Astrocyte (in vitro differentiated cells and primary cell): ENCODE measurements around the gene LAMA3. TPM values are rescaled to one million over a fixed set of nuclear protein-coding genes. Genes with fewer than 3 reads are reported as not detected.

ENCODE experiments used
- DNase-seq: peaks from one replicate; pipeline ENCODE4 v3.0.0-alpha.2; 2010; ENCODE audit warnings: low read depth
- FAIRE-seq: peaks from 2 replicates; lab custom pipeline; 2011; peaks lifted over from hg19 to GRCh38; lab: Jason Lieb, UNC
- H2AFZ ChIP-seq: 2 replicates; pipeline ENCODE4 v1.6.0; 2012; ENCODE audit warnings: low read depth, low read length, inconsistent platforms
- H3K27ac ChIP-seq: 2 replicates; pipeline ENCODE4 v1.5.1; 2011; ENCODE audit warnings: low read depth, low read length, inconsistent platforms
- H3K27me3 ChIP-seq: 2 replicates; pipeline ENCODE4 v1.6.0; 2011; ENCODE audit warnings: low read length, inconsistent platforms; ENCODE audit not compliant: insufficient read depth
- H3K36me3 ChIP-seq: 2 replicates; pipeline ENCODE4 v1.5.1; 2011; ENCODE audit warnings: low read length, inconsistent platforms; ENCODE audit not compliant: insufficient read depth
- H3K4me1 ChIP-seq: 2 replicates; pipeline ENCODE4 v1.5.1; 2011; ENCODE audit warnings: low read length, inconsistent platforms; ENCODE audit not compliant: insufficient read depth
- H3K4me2 ChIP-seq: 2 replicates; pipeline ENCODE4 v1.6.0; 2012; ENCODE audit warnings: low read length, inconsistent platforms
- H3K4me3 ChIP-seq: 2 replicates; pipeline ENCODE4 v1.5.1; 2011; ENCODE audit warnings: low read depth, mild to moderate bottlenecking, low read length, inconsistent platforms; ENCODE audit not compliant: insufficient read depth
- H3K79me2 ChIP-seq: 2 replicates; pipeline ENCODE4 v1.6.0; 2012; ENCODE audit warnings: mild to moderate bottlenecking, low read length, inconsistent platforms; ENCODE audit not compliant: insufficient read depth
- H3K9ac ChIP-seq: 2 replicates; pipeline ENCODE4 v1.6.0; 2012; ENCODE audit warnings: mild to moderate bottlenecking, low read length, inconsistent platforms
- H3K9me3 ChIP-seq: 2 replicates; pipeline ENCODE4 v1.5.1; 2012; ENCODE audit warnings: low read depth, mild to moderate bottlenecking, low read length, inconsistent platforms; ENCODE audit not compliant: insufficient read depth
- H4K20me1 ChIP-seq: 2 replicates; pipeline ENCODE4 v1.6.0; 2012; ENCODE audit warnings: low read length, inconsistent platforms; ENCODE audit not compliant: insufficient read depth
- H3K27ac Mint-ChIP-seq: one replicate; pipeline ENCODE4 v1.8.0; 2021; ENCODE audit warnings: mild to moderate bottlenecking, mixed read lengths; ENCODE audit not compliant: unreplicated experiment
- H3K27me3 Mint-ChIP-seq: one replicate; pipeline ENCODE4 v1.8.0; 2021; ENCODE audit warnings: low read depth, mixed read lengths; ENCODE audit not compliant: unreplicated experiment
- H3K36me3 Mint-ChIP-seq: one replicate; pipeline ENCODE4 v1.8.0; 2021; ENCODE audit warnings: low read depth, mixed read lengths; ENCODE audit not compliant: unreplicated experiment
- H3K4me1 Mint-ChIP-seq: one replicate; pipeline ENCODE4 v1.8.0; 2021; ENCODE audit warnings: low read depth, mixed read lengths; ENCODE audit not compliant: unreplicated experiment
- H3K4me3 Mint-ChIP-seq: one replicate; pipeline ENCODE4 v1.8.0; 2021; ENCODE audit warnings: mild to moderate bottlenecking, moderate library complexity, mixed read lengths; ENCODE audit not compliant: unreplicated experiment
- H3K9me3 Mint-ChIP-seq: one replicate; pipeline ENCODE4 v1.8.0; 2021; ENCODE audit warnings: mild to moderate bottlenecking, mixed read lengths; ENCODE audit not compliant: unreplicated experiment
- EZH2 ChIP-seq: IDR thresholded peaks from 2 replicates; pipeline ENCODE4 v1.6.1; 2012; ENCODE audit warnings: mild to moderate bottlenecking, low read length, inconsistent platforms; ENCODE audit not compliant: insufficient read depth
- total RNA-seq: library from RNA; stranded (reverse); gene quantifications from 2 replicates; pipeline ENCODE4 v1.2.1, GENCODE V29; 2021
- TF ChIP-seq, protein P1 (sequence below): IDR thresholded peaks from 2 replicates; pipeline ENCODE4 v1.5.1; 2011; ENCODE audit warnings: low read depth, mild to moderate bottlenecking, inconsistent platforms, low read length, moderate library complexity; ENCODE audit not compliant: insufficient read depth

Gene LAMA3
- total RNA-seq, 1 donor from 2014 or later = 0.86 TPM

DNA sequence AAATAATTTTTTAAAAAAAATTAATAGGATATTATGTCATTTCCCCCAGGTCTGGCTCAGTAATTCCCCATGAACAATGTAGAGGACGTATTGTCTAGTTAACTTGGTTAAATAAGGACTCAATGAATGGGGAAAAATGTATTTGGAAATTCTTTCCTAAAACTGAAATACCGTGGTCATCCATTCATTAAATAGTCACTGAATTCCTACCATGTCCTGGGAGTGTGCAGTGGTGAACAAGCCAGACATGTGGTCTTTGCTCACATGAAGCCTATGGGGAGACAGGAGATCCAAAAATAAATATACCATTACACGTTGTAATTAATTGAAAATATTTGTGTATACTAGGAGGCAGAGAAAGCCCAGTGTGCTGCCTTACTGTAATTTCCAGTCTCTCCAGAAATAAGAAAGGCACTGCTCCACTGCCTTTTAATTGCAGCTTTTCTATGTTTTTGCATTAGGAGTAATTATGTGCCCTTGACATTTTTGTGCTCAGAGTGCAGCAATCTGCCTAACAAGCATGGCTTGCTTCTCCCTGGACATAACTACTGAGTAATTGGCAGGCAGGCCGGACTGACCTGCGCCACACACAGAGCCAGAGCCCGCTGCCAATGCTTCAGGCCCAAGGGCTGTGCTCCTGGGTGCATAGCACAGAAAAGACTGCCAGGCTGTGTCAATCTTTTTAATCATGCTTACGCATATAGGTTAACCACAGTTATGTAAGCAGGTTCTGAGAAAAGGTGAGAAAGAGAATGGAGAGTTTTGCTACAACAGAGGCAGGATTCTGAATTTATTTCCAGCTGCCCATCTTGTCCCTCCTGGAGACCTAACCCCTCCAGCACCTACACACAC lies 303.1 kb downstream of the LAMA3 start:
- Histone ChIP-seq H2AFZ (no peak overlapping the region), H3K27ac (no peak overlapping the region), H3K4me1 (peaks cover 16% of the 10 kb centered on the region), H3K4me3 (no peak overlapping the region), H3K27me3 (no peaks in the 10 kb centered on the region), H3K36me3 (no peaks in the 10 kb centered on the region), H3K9me3 (no peaks in the 10 kb centered on the region), H3K4me2 (no peak overlapping the region), H4K20me1 (no peaks in the 10 kb centered on the region), H3K79me2 (no peaks in the 10 kb centered on the region), H3K9ac (no peak overlapping the region)
- Mint-ChIP-seq H3K9me3 (no peaks in the 10 kb centered on the region), H3K27me3 (no peaks in the 10 kb centered on the region), H3K27ac (no peak overlapping the region), H3K36me3 (no peaks in the 10 kb centered on the region), H3K4me1 (peaks cover 5% of the 10 kb centered on the region), H3K4me3 (no peak overlapping the region)
- no peak for TF ChIP-seq EZH2
- TF ChIP-seq, protein P1, sequence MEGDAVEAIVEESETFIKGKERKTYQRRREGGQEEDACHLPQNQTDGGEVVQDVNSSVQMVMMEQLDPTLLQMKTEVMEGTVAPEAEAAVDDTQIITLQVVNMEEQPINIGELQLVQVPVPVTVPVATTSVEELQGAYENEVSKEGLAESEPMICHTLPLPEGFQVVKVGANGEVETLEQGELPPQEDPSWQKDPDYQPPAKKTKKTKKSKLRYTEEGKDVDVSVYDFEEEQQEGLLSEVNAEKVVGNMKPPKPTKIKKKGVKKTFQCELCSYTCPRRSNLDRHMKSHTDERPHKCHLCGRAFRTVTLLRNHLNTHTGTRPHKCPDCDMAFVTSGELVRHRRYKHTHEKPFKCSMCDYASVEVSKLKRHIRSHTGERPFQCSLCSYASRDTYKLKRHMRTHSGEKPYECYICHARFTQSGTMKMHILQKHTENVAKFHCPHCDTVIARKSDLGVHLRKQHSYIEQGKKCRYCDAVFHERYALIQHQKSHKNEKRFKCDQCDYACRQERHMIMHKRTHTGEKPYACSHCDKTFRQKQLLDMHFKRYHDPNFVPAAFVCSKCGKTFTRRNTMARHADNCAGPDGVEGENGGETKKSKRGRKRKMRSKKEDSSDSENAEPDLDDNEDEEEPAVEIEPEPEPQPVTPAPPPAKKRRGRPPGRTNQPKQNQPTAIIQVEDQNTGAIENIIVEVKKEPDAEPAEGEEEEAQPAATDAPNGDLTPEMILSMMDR = no peak
- FAIRE-seq (no peak), DNase-seq (peak; percentile 76)

DNA sequence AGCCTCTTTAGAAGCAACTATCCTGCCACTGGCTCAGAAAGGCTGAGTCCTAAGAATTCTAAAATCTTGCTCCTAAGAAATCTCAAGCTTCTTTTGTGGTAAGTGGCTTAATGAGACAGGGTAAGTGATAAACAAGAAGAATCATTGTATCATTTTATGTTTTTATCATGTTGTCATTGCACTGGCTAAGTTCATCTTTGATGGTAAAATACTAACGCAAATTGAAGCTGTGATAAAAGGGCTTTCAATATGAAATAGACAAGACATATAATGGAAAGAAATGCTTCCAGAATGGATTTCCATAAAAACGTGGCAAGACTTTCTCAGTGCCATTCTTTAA lies 303.7 kb downstream of the LAMA3 start:
- FAIRE-seq = no peak
- no peak overlapping the region for H3K27ac ChIP-seq
- H3K4me1 ChIP-seq = peaks cover 16% of the 10 kb centered on the region
- no peaks in the 10 kb centered on the region for H3K9me3 ChIP-seq
- no peaks in the 10 kb centered on the region for H3K36me3 Mint-ChIP-seq
- no peak overlapping the region for H3K4me3 Mint-ChIP-seq
- H2AFZ ChIP-seq = no peak overlapping the region
- H3K4me1 Mint-ChIP-seq = peaks cover 5% of the 10 kb centered on the region
- TF ChIP-seq EZH2 = no peak
- TF ChIP-seq, protein P1 = no peak
- no peaks in the 10 kb centered on the region for H3K79me2 ChIP-seq
- no peak overlapping the region for H3K4me2 ChIP-seq
- no peaks in the 10 kb centered on the region for H3K9me3 Mint-ChIP-seq
- DNase-seq = no peak
- no peaks in the 10 kb centered on the region for H3K36me3 ChIP-seq
- no peak overlapping the region for H3K4me3 ChIP-seq
- H3K27ac Mint-ChIP-seq = no peak overlapping the region
- H3K9ac ChIP-seq = no peak overlapping the region
- no peaks in the 10 kb centered on the region for H3K27me3 Mint-ChIP-seq
- H3K27me3 ChIP-seq = no peaks in the 10 kb centered on the region
- H4K20me1 ChIP-seq = no peaks in the 10 kb centered on the region

DNA sequence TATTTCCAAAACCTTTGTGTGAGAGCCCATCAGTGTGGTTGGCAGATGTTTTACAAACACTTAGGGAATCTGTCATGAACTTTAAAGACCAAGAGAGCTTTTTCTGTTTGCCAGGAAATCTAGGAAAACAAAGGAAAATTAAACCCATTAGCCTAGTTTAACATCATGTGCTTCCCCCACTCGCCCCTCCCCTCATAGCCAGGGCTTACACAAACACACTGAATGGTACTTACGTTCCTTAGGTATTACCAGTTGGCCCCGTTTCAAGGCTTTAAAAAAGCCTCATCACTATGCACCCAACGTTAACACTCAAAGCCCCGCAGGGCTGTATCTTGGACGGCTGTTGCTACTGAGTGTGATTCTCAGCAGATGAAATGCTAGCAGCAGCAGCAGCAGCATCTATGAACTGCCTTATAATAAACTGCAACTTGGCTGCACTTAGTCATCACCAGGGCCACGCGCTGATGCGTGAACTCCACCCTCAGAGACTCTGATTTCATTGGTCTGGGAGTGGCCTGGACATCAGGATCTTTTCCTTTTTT lies 305.2 kb downstream of the LAMA3 start:
- Mint-ChIP-seq H3K9me3 (no peaks in the 10 kb centered on the region), H3K36me3 (no peaks in the 10 kb centered on the region), H3K4me1 (peaks cover 5% of the 10 kb centered on the region), H3K27me3 (peaks cover 3% of the 10 kb centered on the region), H3K27ac (no peak overlapping the region), H3K4me3 (no peak overlapping the region)
- Histone ChIP-seq H3K27ac (peak overlapping the region; percentile 67), H3K27me3 (no peaks in the 10 kb centered on the region), H3K4me3 (peak overlapping the region; percentile 5), H3K9ac (peak overlapping the region; percentile 51), H3K36me3 (no peaks in the 10 kb centered on the region), H3K9me3 (no peaks in the 10 kb centered on the region), H3K4me1 (peaks cover 16% of the 10 kb centered on the region), H4K20me1 (no peaks in the 10 kb centered on the region), H3K4me2 (peak overlapping the region; percentile 77), H3K79me2 (no peaks in the 10 kb centered on the region), H2AFZ (peak overlapping the region; percentile 72)
- FAIRE-seq (no peak), DNase-seq (peak; percentile 89)
- no peak for TF ChIP-seq EZH2
- TF ChIP-seq, protein P1 = no peak
